Activated CD4-positive, alpha-beta T cell treated with anti-CD3 and anti-CD28 coated beads for 36 hours (primary cell): Measurements from ENCODE around the gene SAMD4B. TPM values are rescaled to one million over a fixed set of nuclear protein-coding genes. Genes with fewer than 3 reads are reported as not detected.

ENCODE experiments used
- ATAC-seq: fragments of 200-7000 bp; cut with Tn5 transposase; one replicate; pipeline ENCODE4 v1.10.0; 2021; ENCODE audit warnings: mild to moderate bottlenecking, moderate library complexity
- CTCF ChIA-PET: fragments of 350-600 bp; sonication (Branson Sonifier 250); formaldehyde crosslinking; loops from one replicate; lab custom pipeline; 2021; ENCODE audit warnings: antibody characterized with exemption; lab: Charles Lee
- POLR2A ChIA-PET: fragments of 350-600 bp; sonication (Branson Sonifier 250); formaldehyde crosslinking; loops from one replicate; lab custom pipeline; 2021; ENCODE audit warnings: antibody characterized with exemption, inconsistent platforms; lab: Charles Lee
- DNase-seq: peaks from one replicate; pipeline ENCODE4 v3.0.0-alpha.2; 2020
- H3K27ac Mint-ChIP-seq: one replicate; pipeline ENCODE4 v1.8.0; 2021; ENCODE audit warnings: mixed read lengths
- H3K27me3 Mint-ChIP-seq: one replicate; pipeline ENCODE4 v1.8.0; 2021; ENCODE audit warnings: mixed read lengths
- H3K36me3 Mint-ChIP-seq: one replicate; pipeline ENCODE4 v1.8.0; 2021; ENCODE audit warnings: low read depth, mixed read lengths
- H3K4me1 Mint-ChIP-seq: one replicate; pipeline ENCODE4 v1.8.0; 2021; ENCODE audit warnings: mixed read lengths
- H3K4me3 Mint-ChIP-seq: one replicate; pipeline ENCODE4 v1.8.0; 2021; ENCODE audit warnings: mild to moderate bottlenecking, moderate library complexity, mixed read lengths
- H3K9me3 Mint-ChIP-seq: one replicate; pipeline ENCODE4 v1.8.0; 2021; ENCODE audit warnings: low read depth, mixed read lengths
- intact Hi-C, 2 experiments: fragments of 100-400 bp; cut with DNase I in 1 of 2; cut with micrococcal nuclease in 1 of 2; formaldehyde crosslinking; loops; one replicate each; pipeline versions ENCODE4 v1.14.2 to v1.15.1; 2022 to 2024; cut with DNase I, micrococcal nuclease
- total RNA-seq, 2 experiments: library from RNA; stranded (reverse); gene quantifications; one replicate each; pipeline ENCODE4 v1.2.3, GENCODE V29; 2021

SAMD4B gene
- total RNA-seq, 2 experiments from 2014 or later = 45.2 to 46.9 TPM

DNA sequence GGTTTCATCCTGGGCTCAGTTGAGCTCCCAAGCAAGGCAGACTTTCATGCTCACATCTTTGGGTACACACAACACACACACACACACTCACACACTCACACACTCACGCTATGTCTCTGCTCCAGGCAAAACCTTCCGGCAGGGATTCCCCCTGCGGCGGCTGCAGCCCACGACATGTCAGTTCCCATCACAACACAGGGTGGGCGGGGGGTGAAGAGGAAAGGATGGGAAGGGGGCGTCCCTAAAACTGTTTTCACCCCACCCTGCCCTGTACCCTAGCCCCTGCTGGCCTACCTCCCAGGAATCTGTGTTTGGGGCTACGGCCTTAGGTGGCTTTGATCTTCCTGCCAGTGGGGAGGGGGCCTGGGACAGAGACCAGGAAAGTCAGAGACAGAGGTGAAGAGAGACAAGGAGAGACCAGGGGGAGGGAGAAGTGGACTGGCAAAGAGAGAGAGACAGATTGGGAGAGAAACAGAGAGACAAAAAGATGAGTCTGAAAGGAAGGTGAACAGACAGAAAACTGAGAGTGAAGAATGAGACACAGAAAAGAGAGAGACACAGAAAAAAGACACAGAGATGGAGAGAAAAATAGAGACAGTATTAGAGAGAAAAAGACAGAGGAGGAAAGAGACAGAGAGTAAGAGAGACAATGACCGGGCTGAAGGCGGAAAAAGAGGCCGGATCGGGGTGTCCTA, 25.4 kb upstream of the SAMD4B start:
- Mint-ChIP-seq H3K9me3 (no peaks in the 10 kb centered on the region), H3K4me3 (no peak overlapping the region), H3K27ac (no peak overlapping the region), H3K36me3 (peaks cover 21% of the 10 kb centered on the region), H3K27me3 (no peaks in the 10 kb centered on the region), H3K4me1 (peaks cover 17% of the 10 kb centered on the region)
- DNase-seq (no peak), ATAC-seq (no peak)
- ChIA-PET CTCF (no interaction called here), POLR2A (no interaction called here)
- intact Hi-C loops = no loop called here

DNA sequence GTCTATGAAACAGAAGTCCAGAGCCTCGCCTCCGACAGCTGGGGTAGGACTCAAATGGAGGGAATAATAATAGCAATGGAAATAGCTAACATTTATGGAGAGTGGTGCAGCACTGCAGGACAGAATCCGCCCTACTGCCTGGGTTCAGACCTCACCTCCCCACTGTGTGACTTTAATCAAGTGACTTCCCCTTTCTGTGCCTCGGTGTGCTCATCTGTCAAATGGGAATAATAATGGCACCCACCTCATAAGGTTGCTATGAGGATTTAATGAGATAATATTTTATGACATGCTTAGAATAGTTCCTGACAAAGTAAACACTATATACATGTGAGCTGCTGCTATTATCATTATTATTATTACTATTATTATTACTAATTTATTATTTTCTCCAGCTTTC, 24.7 kb upstream of the SAMD4B start:
- ChIA-PET POLR2A (no interaction called here), CTCF (no interaction called here)
- H3K9me3 Mint-ChIP-seq = no peaks in the 10 kb centered on the region
- no peak overlapping the region for H3K27ac Mint-ChIP-seq
- no peak for ATAC-seq
- H3K27me3 Mint-ChIP-seq = no peaks in the 10 kb centered on the region
- H3K4me3 Mint-ChIP-seq = no peak overlapping the region
- H3K36me3 Mint-ChIP-seq = peaks cover 15% of the 10 kb centered on the region
- peaks cover 17% of the 10 kb centered on the region for H3K4me1 Mint-ChIP-seq
- intact Hi-C loops = no loop called here
- no peak for DNase-seq

DNA sequence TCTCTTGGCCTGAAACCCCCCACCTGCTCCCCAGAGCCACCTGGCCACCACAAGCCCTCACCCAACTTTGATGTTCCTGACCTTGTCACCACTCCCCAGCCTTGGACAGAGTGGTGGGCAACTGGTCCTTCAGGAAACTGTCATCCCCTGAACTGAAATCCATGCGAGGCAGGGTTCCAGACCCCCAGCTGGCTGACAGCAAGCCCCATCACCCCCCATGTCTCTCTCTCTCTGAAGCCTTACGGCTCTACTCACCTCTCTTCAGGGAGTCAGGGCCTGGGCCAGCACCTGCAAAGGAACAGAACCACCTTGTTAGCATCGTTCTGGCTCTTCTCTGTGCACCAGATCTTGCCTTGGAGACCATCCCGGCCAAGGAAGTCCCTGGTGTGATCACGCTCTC, 24.1 kb upstream of the SAMD4B start:
- Mint-ChIP-seq H3K27ac (no peak overlapping the region), H3K27me3 (no peaks in the 10 kb centered on the region), H3K4me3 (no peak overlapping the region), H3K36me3 (peaks cover 13% of the 10 kb centered on the region), H3K9me3 (no peaks in the 10 kb centered on the region), H3K4me1 (peaks cover 17% of the 10 kb centered on the region)
- intact Hi-C loops = no loop called here
- POLR2A ChIA-PET = no interaction called here
- ATAC-seq (no peak), DNase-seq (no peak)
- CTCF ChIA-PET = no interaction called here

DNA sequence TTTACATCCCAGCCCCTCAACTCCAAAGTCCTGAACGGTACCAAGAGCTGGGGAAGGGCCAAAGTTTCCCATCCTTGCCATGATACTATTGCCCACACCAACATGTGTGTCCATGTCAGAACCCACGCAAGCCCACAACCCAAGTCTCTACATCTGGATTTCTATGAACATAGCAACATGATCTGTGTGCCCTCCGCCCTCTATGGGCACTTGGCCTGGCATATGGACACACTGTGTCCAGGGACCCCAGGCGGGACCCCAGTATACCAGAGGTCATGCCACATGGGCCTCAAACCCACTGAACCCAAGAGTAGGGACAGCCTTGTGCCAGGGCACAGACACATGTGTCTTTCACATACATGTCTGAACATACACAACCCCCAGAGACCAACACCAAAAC, 23.5 kb upstream of the SAMD4B start:
- no peak overlapping the region for H3K27ac Mint-ChIP-seq
- ChIA-PET CTCF (no interaction called here), POLR2A (no interaction called here)
- H3K9me3 Mint-ChIP-seq = no peaks in the 10 kb centered on the region
- H3K4me1 Mint-ChIP-seq = peaks cover 17% of the 10 kb centered on the region
- H3K4me3 Mint-ChIP-seq = peak overlapping the region; percentile 77
- H3K36me3 Mint-ChIP-seq = peaks cover 9% of the 10 kb centered on the region
- DNase-seq (no peak), ATAC-seq (no peak)
- intact Hi-C loops = no loop called here
- H3K27me3 Mint-ChIP-seq = no peaks in the 10 kb centered on the region

DNA sequence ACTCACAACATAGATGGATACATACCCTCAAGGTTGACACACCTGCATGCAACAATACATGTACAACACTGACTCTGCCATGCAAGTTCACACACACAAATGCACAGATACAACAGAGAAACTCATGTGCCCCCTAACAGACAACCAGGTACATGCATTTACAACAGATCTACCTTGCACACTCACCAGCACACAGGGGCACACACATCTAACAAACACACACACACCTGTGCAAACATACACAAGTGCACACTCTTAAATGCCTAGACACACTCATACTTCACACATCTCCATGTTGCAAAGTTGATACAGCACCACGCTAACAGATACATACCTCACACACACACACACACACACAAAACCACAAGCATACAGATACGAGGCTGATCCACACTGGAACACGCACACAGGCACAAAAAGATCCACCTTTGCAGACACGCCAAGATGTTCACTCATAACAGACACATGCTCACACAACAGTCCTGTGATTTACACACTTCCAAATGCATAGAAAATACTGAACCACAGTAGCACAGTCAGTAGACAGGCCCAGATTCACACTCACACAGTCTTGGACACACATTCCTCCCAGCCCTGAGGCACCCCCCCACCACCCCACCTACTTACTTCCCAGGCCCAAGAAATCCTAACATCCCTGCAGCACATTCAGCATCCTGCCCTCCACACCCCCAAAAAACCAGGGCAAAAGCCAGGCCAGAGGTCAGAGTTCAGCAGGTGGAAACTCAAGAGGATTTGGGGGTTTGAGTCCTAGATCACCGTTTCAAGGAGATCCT, 22.9 kb upstream of the SAMD4B start:
- Mint-ChIP-seq H3K4me3 (peak overlapping the region; percentile 77), H3K9me3 (no peaks in the 10 kb centered on the region), H3K27me3 (no peaks in the 10 kb centered on the region), H3K27ac (peak overlapping the region; percentile 29), H3K4me1 (peaks cover 17% of the 10 kb centered on the region), H3K36me3 (peaks cover 6% of the 10 kb centered on the region)
- CTCF ChIA-PET = no interaction called here
- DNase-seq (no peak), ATAC-seq (no peak)
- POLR2A ChIA-PET = no interaction called here
- intact Hi-C loops = no loop called here

DNA sequence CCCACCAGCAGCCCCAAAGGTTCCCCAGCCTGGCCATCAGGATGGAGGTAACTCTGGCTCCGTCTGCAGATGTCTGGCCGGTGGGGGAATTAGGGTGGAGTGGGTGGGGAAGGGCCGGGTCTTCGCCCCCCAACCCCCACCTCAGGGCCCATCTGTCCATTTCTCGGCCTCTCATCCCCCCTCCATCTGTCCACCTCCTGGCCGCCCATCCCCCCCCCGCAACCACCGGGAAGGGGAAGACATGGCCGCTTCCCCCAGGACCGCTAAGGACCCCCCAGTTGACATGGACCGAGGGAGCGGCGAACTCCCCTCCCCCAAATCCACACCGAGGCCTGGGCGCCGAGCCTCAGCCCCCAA, 22.4 kb upstream of the SAMD4B start:
- Mint-ChIP-seq H3K9me3 (no peaks in the 10 kb centered on the region), H3K27ac (peak overlapping the region; percentile 55), H3K4me1 (peaks cover 17% of the 10 kb centered on the region), H3K36me3 (peaks cover 6% of the 10 kb centered on the region), H3K27me3 (no peaks in the 10 kb centered on the region), H3K4me3 (peak overlapping the region; percentile 77)
- ChIA-PET CTCF (no interaction called here), POLR2A (no interaction called here)
- ATAC-seq (no peak), DNase-seq (no peak)
- intact Hi-C loops = no loop called here

DNA sequence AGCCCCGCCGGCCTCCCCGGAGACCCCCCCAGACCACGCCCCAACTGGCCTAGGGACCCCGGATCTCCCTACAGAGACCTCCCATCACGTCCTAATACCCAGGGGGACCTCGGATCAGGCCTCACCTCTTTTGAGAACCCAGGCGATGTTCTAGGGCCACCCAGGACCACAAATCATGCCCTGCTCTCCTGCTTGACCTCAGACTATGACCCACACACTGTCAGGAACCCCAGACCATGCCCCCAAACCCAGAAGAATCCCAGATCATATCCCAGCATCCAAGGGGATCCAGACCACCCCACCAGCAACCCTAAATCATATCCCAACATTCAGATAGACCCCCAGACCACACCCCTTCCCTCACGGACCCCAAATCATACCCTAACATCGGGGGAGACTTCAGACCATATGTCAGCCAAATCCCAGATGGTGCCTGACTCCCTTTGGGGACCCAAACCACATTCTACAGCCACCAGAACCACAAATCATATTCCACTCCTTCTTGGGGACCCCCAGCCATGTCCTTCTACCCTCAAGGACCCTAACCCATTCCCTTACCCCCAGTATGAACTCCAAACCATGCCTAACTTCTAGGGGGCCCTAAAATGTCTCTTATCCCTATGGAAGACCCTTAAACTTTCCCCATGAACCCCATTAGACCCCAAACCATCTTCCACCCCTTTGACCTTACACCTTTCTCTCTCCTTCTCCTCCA, 20.9 kb upstream of the SAMD4B start:
- ATAC-seq = no peak
- POLR2A ChIA-PET = no interaction called here

DNA sequence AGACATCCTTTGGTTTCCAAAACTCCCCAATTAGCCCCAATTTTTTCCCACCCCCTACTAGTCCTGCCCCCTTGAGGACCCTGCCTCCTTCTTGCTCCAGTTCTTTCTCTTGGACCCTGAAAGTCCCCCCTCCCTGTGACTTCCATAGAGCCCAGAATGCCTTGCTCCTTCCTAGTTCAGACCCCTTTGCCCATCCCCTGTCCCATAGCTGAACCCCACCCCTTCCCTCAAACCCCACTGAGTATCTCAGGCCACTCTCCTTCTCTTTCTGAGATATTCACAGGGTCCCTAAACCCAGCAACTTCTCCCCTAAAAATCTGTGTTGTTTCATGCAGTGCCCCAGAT, 20.4 kb upstream of the SAMD4B start:
- no peak for ATAC-seq
- POLR2A ChIA-PET = interaction anchor here (0.7 kb wide), 1 partner anchor 12 kb away, joined by 7 read pairs; no protein-coding TSS in a partner anchor

More for the DNA sequence above, 20.9 kb upstream of the SAMD4B start:
- CTCF ChIA-PET = no interaction called here
- DNase-seq = no peak
- H3K36me3 Mint-ChIP-seq = peaks cover 5% of the 10 kb centered on the region
- peaks cover 17% of the 10 kb centered on the region for H3K4me1 Mint-ChIP-seq
- peak overlapping the region; percentile 66 for H3K4me3 Mint-ChIP-seq
- no peaks in the 10 kb centered on the region for H3K9me3 Mint-ChIP-seq
- peak overlapping the region; percentile 40 for H3K27ac Mint-ChIP-seq
- intact Hi-C loops = no loop called here
- H3K27me3 Mint-ChIP-seq = no peaks in the 10 kb centered on the region

DNA sequence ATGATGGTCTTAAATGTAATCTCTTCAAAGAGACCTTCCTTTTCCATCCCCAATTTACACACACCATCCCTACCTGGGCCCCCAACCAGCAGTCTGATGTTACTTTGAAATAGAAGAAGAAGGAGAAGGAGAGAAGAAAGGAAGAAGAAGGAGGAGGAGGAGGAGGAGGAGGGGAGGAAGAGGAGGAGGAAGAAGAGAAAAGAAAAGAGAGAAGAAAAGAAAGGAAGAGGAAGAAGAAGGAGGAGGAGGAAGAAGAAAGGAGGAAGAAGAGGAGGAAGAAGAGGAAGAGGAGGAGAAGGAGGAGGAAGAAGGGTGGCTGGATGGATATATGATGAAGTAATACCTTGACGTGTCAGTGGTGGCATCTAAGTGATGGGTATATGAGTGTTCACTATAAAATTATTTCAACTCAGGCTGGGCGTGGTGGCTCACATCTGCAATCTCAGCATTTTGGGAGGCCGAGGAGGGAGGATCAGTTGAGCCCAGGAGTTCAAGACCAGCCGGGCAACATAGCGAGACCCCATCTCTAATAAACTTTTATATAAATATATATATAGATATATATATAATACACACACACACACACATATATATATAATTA, 17.9 kb upstream of the SAMD4B start:
- Mint-ChIP-seq H3K9me3 (no peaks in the 10 kb centered on the region), H3K27me3 (no peaks in the 10 kb centered on the region), H3K4me1 (peaks cover 30% of the 10 kb centered on the region), H3K4me3 (no peak overlapping the region), H3K27ac (peak overlapping the region; percentile 42), H3K36me3 (peaks cover 16% of the 10 kb centered on the region)
- intact Hi-C loops = no loop called here
- ATAC-seq = no peak
- CTCF ChIA-PET = no interaction called here
- no peak for DNase-seq
- POLR2A ChIA-PET = no interaction called here

More for the DNA sequence above, 20.4 kb upstream of the SAMD4B start:
- intact Hi-C loops = no loop called here
- no peaks in the 10 kb centered on the region for H3K9me3 Mint-ChIP-seq
- no peak overlapping the region for H3K27ac Mint-ChIP-seq
- peak overlapping the region; percentile 66 for H3K4me3 Mint-ChIP-seq
- CTCF ChIA-PET = no interaction called here
- no peak for DNase-seq
- peaks cover 6% of the 10 kb centered on the region for H3K36me3 Mint-ChIP-seq
- no peaks in the 10 kb centered on the region for H3K27me3 Mint-ChIP-seq
- peaks cover 17% of the 10 kb centered on the region for H3K4me1 Mint-ChIP-seq

DNA sequence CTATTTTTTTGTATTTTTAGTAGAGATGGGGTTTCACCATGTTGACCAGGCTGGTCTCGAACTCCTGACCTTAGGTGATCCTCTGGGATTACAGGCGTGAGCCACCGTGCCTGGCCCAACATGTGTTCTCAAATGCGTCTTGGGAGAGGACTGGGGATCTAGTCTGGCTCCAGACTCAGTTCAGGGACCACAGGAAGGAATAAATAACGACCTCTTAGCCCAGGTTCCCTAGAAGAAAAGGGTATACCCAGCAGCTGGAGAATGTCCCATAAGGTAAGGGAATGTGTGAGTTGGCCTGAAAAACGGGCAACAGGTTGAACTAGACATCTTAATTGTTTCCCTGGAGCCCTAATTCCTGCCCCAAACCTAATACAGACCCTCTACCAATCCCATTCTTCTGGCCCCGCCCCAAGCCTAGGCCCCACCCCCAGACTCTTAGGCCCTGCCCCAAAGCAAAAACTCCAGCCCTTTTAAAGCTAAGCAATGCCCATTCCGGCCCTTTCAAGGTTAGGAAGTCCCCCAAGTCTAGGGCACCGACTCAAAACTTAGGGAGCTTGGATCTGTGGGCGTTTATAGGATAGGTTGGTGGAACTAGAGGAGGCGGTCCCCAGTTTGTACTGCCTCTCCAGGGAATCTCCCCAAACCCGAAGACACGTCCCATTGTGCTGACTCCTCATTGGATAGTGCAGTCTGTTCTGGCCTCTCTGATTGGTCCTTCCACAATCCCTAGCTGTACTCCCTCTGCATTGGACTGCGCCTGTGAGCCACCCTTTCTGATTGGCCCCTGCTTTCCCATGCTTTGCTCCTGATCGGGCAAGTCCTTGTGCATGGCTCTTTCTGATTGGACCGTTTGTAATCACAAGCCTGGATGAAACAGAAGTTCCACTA, 16.2 kb upstream of the SAMD4B start:
- H3K4me3 Mint-ChIP-seq = no peak overlapping the region
- no peaks in the 10 kb centered on the region for H3K9me3 Mint-ChIP-seq
- POLR2A ChIA-PET = no interaction called here
- ATAC-seq (peak; percentile 63), DNase-seq (peak; percentile 43)
- no peaks in the 10 kb centered on the region for H3K27me3 Mint-ChIP-seq
- H3K4me1 Mint-ChIP-seq = peaks cover 32% of the 10 kb centered on the region
- no peak overlapping the region for H3K27ac Mint-ChIP-seq
- intact Hi-C loops = no loop called here
- CTCF ChIA-PET = interaction anchor here (0.7 to 3.5 kb wide), 3 partner anchors 113 to 203 kb away, joined by 3 to 15 read pairs (median 4); no protein-coding TSS in a partner anchor
- H3K36me3 Mint-ChIP-seq = peaks cover 23% of the 10 kb centered on the region
